ENCODE results near the gene CD47.

CD47 gene

DNA sequence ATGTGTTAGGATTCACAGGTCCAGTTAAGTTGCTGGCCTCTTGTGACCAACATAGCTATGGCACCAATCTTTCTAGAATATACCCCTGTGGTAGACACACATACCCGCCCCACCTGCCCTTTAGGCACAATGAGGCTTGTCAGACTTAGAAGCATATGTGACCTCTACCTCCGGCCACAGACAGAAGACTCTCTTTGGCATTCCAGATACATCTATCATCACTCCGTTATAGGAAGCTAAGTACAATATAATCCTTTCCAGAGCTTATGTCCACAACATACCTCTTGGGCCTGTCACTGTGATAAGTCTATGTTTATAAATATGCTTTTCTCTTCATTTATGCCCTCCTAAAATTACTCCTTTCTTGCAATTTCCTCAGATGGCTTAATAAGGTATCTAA lies 39.8 kb downstream of the CD47 start:
- DNase-seq (ENCODE audit: low read depth in 1 of 2, low spot score in 1 of 2): no peak
- TF ChIP-seq, protein P1, sequence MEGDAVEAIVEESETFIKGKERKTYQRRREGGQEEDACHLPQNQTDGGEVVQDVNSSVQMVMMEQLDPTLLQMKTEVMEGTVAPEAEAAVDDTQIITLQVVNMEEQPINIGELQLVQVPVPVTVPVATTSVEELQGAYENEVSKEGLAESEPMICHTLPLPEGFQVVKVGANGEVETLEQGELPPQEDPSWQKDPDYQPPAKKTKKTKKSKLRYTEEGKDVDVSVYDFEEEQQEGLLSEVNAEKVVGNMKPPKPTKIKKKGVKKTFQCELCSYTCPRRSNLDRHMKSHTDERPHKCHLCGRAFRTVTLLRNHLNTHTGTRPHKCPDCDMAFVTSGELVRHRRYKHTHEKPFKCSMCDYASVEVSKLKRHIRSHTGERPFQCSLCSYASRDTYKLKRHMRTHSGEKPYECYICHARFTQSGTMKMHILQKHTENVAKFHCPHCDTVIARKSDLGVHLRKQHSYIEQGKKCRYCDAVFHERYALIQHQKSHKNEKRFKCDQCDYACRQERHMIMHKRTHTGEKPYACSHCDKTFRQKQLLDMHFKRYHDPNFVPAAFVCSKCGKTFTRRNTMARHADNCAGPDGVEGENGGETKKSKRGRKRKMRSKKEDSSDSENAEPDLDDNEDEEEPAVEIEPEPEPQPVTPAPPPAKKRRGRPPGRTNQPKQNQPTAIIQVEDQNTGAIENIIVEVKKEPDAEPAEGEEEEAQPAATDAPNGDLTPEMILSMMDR (IDR thresholded peaks at IDR 0.05; ENCODE audit: insufficient read depth, low read length): no peak
- TF ChIP-seq GABPA (IDR thresholded peaks at IDR 0.05; ENCODE audit: low read depth) (no peak), SPI1 (IDR thresholded peaks at IDR 0.05; ENCODE audit: borderline replicate concordance, low read depth) (no peak), POLR2AphosphoS5 (IDR thresholded peaks at IDR 0.05; ENCODE audit: low read depth) (no peak)
- TF ChIP-seq, protein P2, sequence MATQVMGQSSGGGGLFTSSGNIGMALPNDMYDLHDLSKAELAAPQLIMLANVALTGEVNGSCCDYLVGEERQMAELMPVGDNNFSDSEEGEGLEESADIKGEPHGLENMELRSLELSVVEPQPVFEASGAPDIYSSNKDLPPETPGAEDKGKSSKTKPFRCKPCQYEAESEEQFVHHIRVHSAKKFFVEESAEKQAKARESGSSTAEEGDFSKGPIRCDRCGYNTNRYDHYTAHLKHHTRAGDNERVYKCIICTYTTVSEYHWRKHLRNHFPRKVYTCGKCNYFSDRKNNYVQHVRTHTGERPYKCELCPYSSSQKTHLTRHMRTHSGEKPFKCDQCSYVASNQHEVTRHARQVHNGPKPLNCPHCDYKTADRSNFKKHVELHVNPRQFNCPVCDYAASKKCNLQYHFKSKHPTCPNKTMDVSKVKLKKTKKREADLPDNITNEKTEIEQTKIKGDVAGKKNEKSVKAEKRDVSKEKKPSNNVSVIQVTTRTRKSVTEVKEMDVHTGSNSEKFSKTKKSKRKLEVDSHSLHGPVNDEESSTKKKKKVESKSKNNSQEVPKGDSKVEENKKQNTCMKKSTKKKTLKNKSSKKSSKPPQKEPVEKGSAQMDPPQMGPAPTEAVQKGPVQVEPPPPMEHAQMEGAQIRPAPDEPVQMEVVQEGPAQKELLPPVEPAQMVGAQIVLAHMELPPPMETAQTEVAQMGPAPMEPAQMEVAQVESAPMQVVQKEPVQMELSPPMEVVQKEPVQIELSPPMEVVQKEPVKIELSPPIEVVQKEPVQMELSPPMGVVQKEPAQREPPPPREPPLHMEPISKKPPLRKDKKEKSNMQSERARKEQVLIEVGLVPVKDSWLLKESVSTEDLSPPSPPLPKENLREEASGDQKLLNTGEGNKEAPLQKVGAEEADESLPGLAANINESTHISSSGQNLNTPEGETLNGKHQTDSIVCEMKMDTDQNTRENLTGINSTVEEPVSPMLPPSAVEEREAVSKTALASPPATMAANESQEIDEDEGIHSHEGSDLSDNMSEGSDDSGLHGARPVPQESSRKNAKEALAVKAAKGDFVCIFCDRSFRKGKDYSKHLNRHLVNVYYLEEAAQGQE (IDR thresholded peaks at IDR 0.05; ENCODE audit: insufficient replicate concordance, low read depth): no peak
- no peak overlapping the region for H3K4me3 ChIP-seq (replicated peaks; ENCODE audit: insufficient read depth, low read length)
- no peaks in the 10 kb centered on the region for H3K27me3 ChIP-seq (ENCODE audit: insufficient read depth, poor library complexity, severe bottlenecking)
- H3K27ac ChIP-seq (replicated peaks): no peak overlapping the region

DNA sequence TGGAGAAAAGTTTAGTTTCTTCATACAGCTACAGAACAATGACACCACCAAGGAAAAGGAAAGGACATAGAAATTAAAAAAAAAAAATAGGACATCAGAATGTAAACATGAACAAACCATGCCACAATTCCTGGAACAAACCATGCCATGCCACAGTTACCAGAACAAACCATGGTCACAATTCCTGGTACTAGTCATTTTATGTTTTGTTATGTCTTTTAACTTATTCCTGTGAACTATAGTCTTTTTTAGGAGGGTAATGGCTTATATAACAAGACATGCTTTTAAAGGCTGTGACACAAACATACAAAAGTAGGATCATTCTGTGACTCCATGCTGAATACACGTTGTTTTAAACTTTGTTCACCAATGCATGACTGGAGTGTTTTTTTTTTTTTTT lies 42.8 kb downstream of the CD47 start:
- H3K27ac ChIP-seq (replicated peaks): no peak overlapping the region
- DNase-seq (ENCODE audit: low read depth in 1 of 2, low spot score in 1 of 2): no peak
- no peaks in the 10 kb centered on the region for H3K27me3 ChIP-seq (ENCODE audit: insufficient read depth, poor library complexity, severe bottlenecking)
- no peak for TF ChIP-seq SPI1 (IDR thresholded peaks at IDR 0.05; ENCODE audit: borderline replicate concordance, low read depth)
- no peak for TF ChIP-seq POLR2AphosphoS5 (IDR thresholded peaks at IDR 0.05; ENCODE audit: low read depth)
- TF ChIP-seq, protein P1 (IDR thresholded peaks at IDR 0.05; ENCODE audit: insufficient read depth, low read length): no peak
- TF ChIP-seq, protein P2 (IDR thresholded peaks at IDR 0.05; ENCODE audit: insufficient replicate concordance, low read depth): no peak
- TF ChIP-seq GABPA (IDR thresholded peaks at IDR 0.05; ENCODE audit: low read depth): no peak
- H3K4me3 ChIP-seq (replicated peaks; ENCODE audit: insufficient read depth, low read length): no peak overlapping the region

DNA sequence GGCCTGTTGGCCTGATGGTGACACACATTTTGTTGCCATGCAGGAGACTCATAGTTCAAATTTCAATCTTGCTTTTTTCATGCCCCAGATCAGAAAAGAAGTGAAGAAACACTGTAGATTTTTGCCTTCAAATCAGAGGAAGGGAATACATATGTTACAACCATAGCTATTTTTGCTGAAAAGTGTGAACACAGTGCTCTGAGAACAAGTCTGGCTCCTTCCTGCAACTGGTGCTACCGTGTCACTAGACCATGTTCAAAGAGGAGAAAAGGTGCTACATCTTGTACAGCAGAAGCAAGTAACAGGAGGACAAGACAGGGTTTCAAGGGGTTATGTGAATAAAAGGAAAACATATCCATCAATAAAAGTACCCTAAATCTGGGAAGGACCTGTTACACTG lies 44.6 kb downstream of the CD47 start:
- no peak for DNase-seq (ENCODE audit: low read depth in 1 of 2, low spot score in 1 of 2)
- no peak overlapping the region for H3K4me3 ChIP-seq (replicated peaks; ENCODE audit: insufficient read depth, low read length)
- H3K27me3 ChIP-seq (ENCODE audit: insufficient read depth, poor library complexity, severe bottlenecking): no peaks in the 10 kb centered on the region
- no peak overlapping the region for H3K27ac ChIP-seq (replicated peaks)
- TF ChIP-seq POLR2AphosphoS5 (IDR thresholded peaks at IDR 0.05; ENCODE audit: low read depth) (no peak), GABPA (IDR thresholded peaks at IDR 0.05; ENCODE audit: low read depth) (no peak), SPI1 (IDR thresholded peaks at IDR 0.05; ENCODE audit: borderline replicate concordance, low read depth) (no peak)
- TF ChIP-seq, protein P2 (IDR thresholded peaks at IDR 0.05; ENCODE audit: insufficient replicate concordance, low read depth): no peak
- TF ChIP-seq, protein P1 (IDR thresholded peaks at IDR 0.05; ENCODE audit: insufficient read depth, low read length): no peak

Data from HL-60 (cell line).